Parathyroid adenoma (tissue), 2 donors: Measurements from ENCODE around the gene FLT1.
A peak's percentile ranks its signal among the peaks of the same experiment; 100 is the strongest.

Experiments
- H2AFZ ChIP-seq: fragments of 300-600 bp; sonication (generic); one replicate; pipeline ENCODE4 v1.7.0; 2017; ENCODE audit warnings: antibody characterized with exemption, mild to moderate bottlenecking
- H3K27ac ChIP-seq: fragments of 300-600 bp; sonication (generic); one replicate; pipeline ENCODE4 v1.7.0; 2017
- H3K27me3 ChIP-seq: fragments of 300-600 bp; sonication (generic); one replicate; pipeline ENCODE4 v1.7.0; 2017; ENCODE audit warnings: low read length; ENCODE audit not compliant: control insufficient read depth, insufficient read depth
- H3K36me3 ChIP-seq: fragments of 300-600 bp; sonication (generic); one replicate; pipeline ENCODE4 v1.7.0; 2017; ENCODE audit warnings: low read length; ENCODE audit not compliant: control insufficient read depth, insufficient read depth
- H3K4me1 ChIP-seq: fragments of 300-600 bp; sonication (generic); one replicate; pipeline ENCODE4 v1.7.0; 2017; ENCODE audit warnings: control low read depth
- H3K4me2 ChIP-seq: fragments of 300-600 bp; sonication (generic); one replicate; pipeline ENCODE4 v1.7.0; 2017; ENCODE audit warnings: low read length
- H3K4me3 ChIP-seq: fragments of 300-600 bp; sonication (generic); one replicate; pipeline ENCODE4 v1.7.0; 2017; ENCODE audit warnings: low read depth, low read length
- H3K79me2 ChIP-seq: fragments of 300-600 bp; sonication (generic); one replicate; pipeline ENCODE4 v1.7.0; 2017; ENCODE audit warnings: control low read depth
- H3K9ac ChIP-seq: fragments of 300-600 bp; sonication (generic); one replicate; pipeline ENCODE4 v1.7.0; 2017; ENCODE audit warnings: mild to moderate bottlenecking
- H3K9me3 ChIP-seq: fragments of 300-600 bp; sonication (generic); one replicate; pipeline ENCODE4 v1.7.0; 2017; ENCODE audit warnings: low read length; ENCODE audit not compliant: control insufficient read depth
- CTCF ChIP-seq: fragments of 300-600 bp; sonication (generic); IDR thresholded peaks from one replicate; pipeline ENCODE4 v1.7.0; 2017; ENCODE audit warnings: antibody characterized with exemption, mild to moderate bottlenecking
- donor health status: primary hyperparathyroidism.

The FLT1 gene

DNA sequence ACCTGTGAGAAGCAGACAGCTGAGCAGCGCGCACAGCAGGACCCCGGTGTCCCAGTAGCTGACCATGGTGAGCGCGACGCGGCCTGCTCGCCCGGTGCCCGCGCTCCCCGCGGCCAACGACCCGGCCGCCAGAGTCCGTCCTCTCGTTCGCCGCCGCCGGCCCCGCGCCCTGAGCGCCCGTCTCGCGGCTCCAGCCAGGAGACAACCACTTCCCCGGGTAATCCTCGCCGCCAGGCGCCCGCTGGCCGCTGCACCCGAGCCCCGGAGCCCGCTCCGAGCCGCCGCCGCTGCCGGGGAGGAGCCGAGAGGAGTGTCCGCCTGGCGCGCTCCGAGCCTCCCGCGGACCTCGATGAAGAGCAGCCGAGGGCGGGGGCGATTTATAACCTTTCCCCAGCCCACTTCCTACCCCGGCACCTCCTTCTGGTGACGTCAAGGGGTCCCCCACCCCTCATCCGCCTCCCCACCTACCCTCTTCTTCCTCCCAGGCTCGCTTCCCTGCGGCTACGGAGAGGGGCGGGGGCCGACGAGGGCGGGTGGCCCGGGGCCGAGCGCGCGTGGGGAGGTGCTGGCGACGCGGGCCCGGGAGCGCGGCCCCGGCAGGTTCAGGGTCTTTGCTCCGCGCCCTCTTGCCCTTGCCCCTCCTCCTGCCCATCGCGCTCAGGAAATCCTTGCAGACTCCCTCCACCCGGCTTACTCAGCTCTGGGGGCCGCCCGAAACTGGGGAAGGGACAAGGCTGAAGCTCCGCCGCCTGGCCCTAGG is at the start of gene FLT1:
TSS of gene FLT1 (minus strand) at position 351 of the 760 bp plus-strand sequence. CDS start at position 66, 285 bp downstream.
- no peaks in the 10 kb centered on the region for H3K79me2 ChIP-seq
- no peaks in the 10 kb centered on the region for H3K4me1 ChIP-seq
- H3K36me3 ChIP-seq: no peaks in the 10 kb centered on the region
- TF ChIP-seq CTCF: no peak
- peaks cover 13% of the 10 kb centered on the region for H3K27me3 ChIP-seq
- H3K9me3 ChIP-seq: no peaks in the 10 kb centered on the region
- peak within 1 kb of the TSS; percentile 44 for H3K4me3 ChIP-seq
- peak within 1 kb of the TSS; percentile 69 for H3K4me2 ChIP-seq
- peak within 1 kb of the TSS; percentile 60 for H2AFZ ChIP-seq
- no peak within 1 kb of the TSS for H3K9ac ChIP-seq
- H3K27ac ChIP-seq: peak within 1 kb of the TSS; percentile 67

- H3K9me3 ChIP-seq: no peaks in the 10 kb centered on the region
- H3K9ac ChIP-seq: no peak overlapping the region
- no peak overlapping the region for H3K4me2 ChIP-seq
- no peak overlapping the region for H3K4me3 ChIP-seq
- H3K79me2 ChIP-seq: no peaks in the 10 kb centered on the region
- H3K36me3 ChIP-seq: no peaks in the 10 kb centered on the region
- no peaks in the 10 kb centered on the region for H3K27me3 ChIP-seq
- H3K4me1 ChIP-seq: no peaks in the 10 kb centered on the region
- no peak overlapping the region for H3K27ac ChIP-seq
- no peak for TF ChIP-seq CTCF
- no peak overlapping the region for H2AFZ ChIP-seq
Measured at GRCh38 chr13:28544026-28544425, 49.1 kb upstream of the FLT1 start.

DNA sequence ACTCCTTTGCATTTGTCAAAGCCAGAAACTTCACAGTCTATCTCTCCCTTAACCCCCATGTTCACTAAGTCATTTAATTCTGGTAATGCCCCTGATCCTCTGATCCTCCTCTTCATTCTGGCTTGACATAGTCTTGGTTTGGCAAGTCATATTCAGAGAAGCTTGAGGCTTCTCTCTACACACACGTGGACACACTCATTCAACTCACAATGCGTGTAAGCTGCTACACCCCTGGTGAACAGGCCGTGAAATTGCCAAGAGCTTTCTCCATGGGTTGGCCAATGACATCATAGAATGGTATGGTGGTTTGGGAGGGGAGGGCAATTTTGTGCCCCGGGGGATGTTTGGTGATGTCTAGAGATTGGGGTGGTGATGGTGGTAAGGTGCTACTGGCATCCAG is 47.9 kb upstream of the FLT1 start:
- no peaks in the 10 kb centered on the region for H3K36me3 ChIP-seq
- H3K4me2 ChIP-seq: no peak overlapping the region
- no peak overlapping the region for H2AFZ ChIP-seq
- H3K9me3 ChIP-seq: no peaks in the 10 kb centered on the region
- no peak overlapping the region for H3K9ac ChIP-seq
- H3K4me1 ChIP-seq: no peaks in the 10 kb centered on the region
- no peak overlapping the region for H3K27ac ChIP-seq
- no peak for TF ChIP-seq CTCF
- no peaks in the 10 kb centered on the region for H3K79me2 ChIP-seq
- H3K4me3 ChIP-seq: no peak overlapping the region
- no peaks in the 10 kb centered on the region for H3K27me3 ChIP-seq

GRCh38 chr13:28541966-28542365 is 47.0 kb upstream of the FLT1 start:
- Histone ChIP-seq H3K9me3 (no peaks in the 10 kb centered on the region), H3K9ac (no peak overlapping the region), H3K27ac (no peak overlapping the region), H3K4me3 (no peak overlapping the region), H3K4me2 (no peak overlapping the region), H3K27me3 (no peaks in the 10 kb centered on the region), H3K4me1 (no peaks in the 10 kb centered on the region), H2AFZ (no peak overlapping the region), H3K36me3 (no peaks in the 10 kb centered on the region), H3K79me2 (no peaks in the 10 kb centered on the region)
- no peak for TF ChIP-seq CTCF

- no peak for TF ChIP-seq CTCF
- Histone ChIP-seq H3K9me3 (no peaks in the 10 kb centered on the region), H3K27ac (no peak overlapping the region), H3K4me1 (no peaks in the 10 kb centered on the region), H3K4me3 (no peak overlapping the region), H3K4me2 (no peak overlapping the region), H3K9ac (no peak overlapping the region), H3K36me3 (no peaks in the 10 kb centered on the region), H3K79me2 (no peaks in the 10 kb centered on the region), H2AFZ (no peak overlapping the region), H3K27me3 (no peaks in the 10 kb centered on the region)
Measured at GRCh38 chr13:28540612-28541011, 45.7 kb upstream of the FLT1 start.
